HUES64 (cell line): ENCODE results near the gene BBC3.

ENCODE experiments used
- H3K27ac ChIP-seq: 2 replicates; pipeline ENCODE4 v1.7.0; 2013; ENCODE audit warnings: low read depth, low read length, inconsistent platforms
- H3K27me3 ChIP-seq: 2 replicates; pipeline ENCODE4 v1.6.1; 2013; ENCODE audit warnings: mild to moderate bottlenecking, low read length; ENCODE audit not compliant: insufficient read depth
- H3K36me3 ChIP-seq: 2 replicates; pipeline ENCODE4 v1.6.1; 2013; ENCODE audit warnings: mild to moderate bottlenecking, low read length; ENCODE audit not compliant: insufficient read depth
- H3K4me1 ChIP-seq: 2 replicates; pipeline ENCODE4 v1.6.1; 2013; ENCODE audit warnings: mild to moderate bottlenecking, low read length, moderate library complexity; ENCODE audit not compliant: insufficient read depth
- H3K4me3 ChIP-seq: 2 replicates; pipeline ENCODE4 v1.5.1; 2013; ENCODE audit warnings: mild to moderate bottlenecking, low read length, moderate library complexity
- H3K9ac ChIP-seq: 2 replicates; pipeline ENCODE4 v1.6.1; 2013; ENCODE audit warnings: mild to moderate bottlenecking, low read depth, low read length
- H3K9me3 ChIP-seq: 2 replicates; pipeline ENCODE4 v1.6.1; 2013; ENCODE audit warnings: low read depth, low read length; ENCODE audit not compliant: insufficient read depth
- WGBS: fragments of 150-250, 120-280 bp; methylation state at CpG from one replicate; pipeline ENCODE4 v1.1.7; 2013; ENCODE audit warnings: missing lambda C conversion rate; 5-methylcytosine and 5-hydroxymethylcytosine counted together

The BBC3 gene

GRCh38 chr19:47229676-47230053 is 1.3 kb downstream of the BBC3 start:
- H3K27me3 ChIP-seq, result peaks cover 4% of the 10 kb centered on the region
- 7% methylated on average over 9 of the region's 9 CpGs for WGBS
- H3K9me3 ChIP-seq, result no peaks in the 10 kb centered on the region
- no peak overlapping the region for H3K27ac ChIP-seq
- peaks cover 21% of the 10 kb centered on the region for H3K4me1 ChIP-seq
- H3K4me3 ChIP-seq, result peak overlapping the region; percentile 70
- peak overlapping the region; percentile 23 for H3K9ac ChIP-seq
- no peaks in the 10 kb centered on the region for H3K36me3 ChIP-seq

GRCh38 chr19:47228937-47229675 is 1.9 kb downstream of the BBC3 start:
- Histone ChIP-seq H3K9me3 (no peaks in the 10 kb centered on the region), H3K27me3 (peaks cover 4% of the 10 kb centered on the region), H3K9ac (peak overlapping the region; percentile 67; the same call in 1 of the 2 replicates), H3K27ac (no peak overlapping the region; the same call in 1 of the 2 replicates), H3K4me1 (peaks cover 21% of the 10 kb centered on the region), H3K36me3 (no peaks in the 10 kb centered on the region), H3K4me3 (peak overlapping the region; percentile 70)
- 38% methylated on average over 10 of the region's 10 CpGs for WGBS

- Histone ChIP-seq H3K36me3 (peaks cover 4% of the 10 kb centered on the region), H3K4me3 (peak overlapping the region; percentile 70), H3K27me3 (peaks cover 4% of the 10 kb centered on the region), H3K27ac (peak overlapping the region; percentile 98; the same call in 1 of the 2 replicates), H3K4me1 (peaks cover 21% of the 10 kb centered on the region), H3K9me3 (no peaks in the 10 kb centered on the region), H3K9ac (peak overlapping the region; percentile 67)
- 2% methylated on average over 49 of the region's 50 CpGs for WGBS
Measured at GRCh38 chr19:47228168-47228936, 2.6 kb downstream of the BBC3 start.

GRCh38 chr19:47227352-47228167 is 3.4 kb downstream of the BBC3 start:
- Histone ChIP-seq H3K9me3 (no peaks in the 10 kb centered on the region), H3K27me3 (peaks cover 4% of the 10 kb centered on the region), H3K9ac (peak overlapping the region; percentile 79), H3K4me3 (peak overlapping the region; percentile 70), H3K27ac (peak overlapping the region; percentile 98), H3K36me3 (peaks cover 4% of the 10 kb centered on the region), H3K4me1 (peaks cover 21% of the 10 kb centered on the region)
- under 1% methylated on average over 27 of the region's 27 CpGs for WGBS

- Histone ChIP-seq H3K9me3 (no peaks in the 10 kb centered on the region), H3K27ac (peak overlapping the region; percentile 98), H3K4me1 (peaks cover 22% of the 10 kb centered on the region), H3K4me3 (peak overlapping the region; percentile 70), H3K27me3 (peaks cover 4% of the 10 kb centered on the region), H3K36me3 (peaks cover 4% of the 10 kb centered on the region), H3K9ac (peak overlapping the region; percentile 79)
- 2% methylated on average over 56 of the region's 56 CpGs for WGBS
Measured at GRCh38 chr19:47226426-47227351, 4.3 kb downstream of the BBC3 start.

GRCh38 chr19:47225746-47226425 is 5.1 kb downstream of the BBC3 start:
- Histone ChIP-seq H3K27me3 (peaks cover 4% of the 10 kb centered on the region), H3K27ac (peak overlapping the region; percentile 98), H3K9me3 (no peaks in the 10 kb centered on the region), H3K36me3 (peaks cover 4% of the 10 kb centered on the region), H3K9ac (peak overlapping the region; percentile 79), H3K4me3 (peak overlapping the region; percentile 70), H3K4me1 (peaks cover 17% of the 10 kb centered on the region)
- 3% methylated on average over 59 of the region's 59 CpGs for WGBS

GRCh38 chr19:47221890-47222289 is 9.1 kb downstream of the BBC3 start:
- no peak overlapping the region for H3K4me3 ChIP-seq
- H3K27me3 ChIP-seq, result no peaks in the 10 kb centered on the region
- 90% methylated on average over 11 of the region's 11 CpGs for WGBS
- no peak overlapping the region for H3K9ac ChIP-seq
- H3K27ac ChIP-seq, result no peak overlapping the region
- no peaks in the 10 kb centered on the region for H3K9me3 ChIP-seq
- H3K4me1 ChIP-seq, result peaks cover 16% of the 10 kb centered on the region
- H3K36me3 ChIP-seq, result peaks cover 7% of the 10 kb centered on the region

- H3K4me3 ChIP-seq, result no peak overlapping the region
- H3K36me3 ChIP-seq, result peaks cover 7% of the 10 kb centered on the region
- no peak overlapping the region for H3K9ac ChIP-seq
- peaks cover 12% of the 10 kb centered on the region for H3K4me1 ChIP-seq
- no peaks in the 10 kb centered on the region for H3K9me3 ChIP-seq
- WGBS, result 91% methylated on average over 32 of the region's 33 CpGs
- no peaks in the 10 kb centered on the region for H3K27me3 ChIP-seq
- no peak overlapping the region for H3K27ac ChIP-seq
Measured at GRCh38 chr19:47221080-47221841, 9.7 kb downstream of the BBC3 start.

- no peaks in the 10 kb centered on the region for H3K27me3 ChIP-seq
- peaks cover under 1% of the 10 kb centered on the region for H3K4me1 ChIP-seq
- no peak overlapping the region for H3K9ac ChIP-seq
- H3K9me3 ChIP-seq, result no peaks in the 10 kb centered on the region
- H3K27ac ChIP-seq, result no peak overlapping the region
- peaks cover 15% of the 10 kb centered on the region for H3K36me3 ChIP-seq
- no peak overlapping the region for H3K4me3 ChIP-seq
- 94% methylated on average over 5 of the region's 5 CpGs for WGBS
Measured at GRCh38 chr19:47215581-47215980, 15.4 kb downstream of the BBC3 start.
